Left ventricle myocardium inferior (tissue), 1 donor: ENCODE measurements around the gene EPHB1. TPM values are rescaled to one million over a fixed set of nuclear protein-coding genes. Genes with fewer than 3 reads are reported as not detected.

Experiments used
- DNase-seq: peaks from one replicate; pipeline ENCODE4 v3.0.0-alpha.2; 2020
- H3K27ac ChIP-seq: fragments of 200-600 bp; replicated peaks from 2 replicates; pipeline ENCODE4 v1.8.0; 2021
- H3K27me3 ChIP-seq: fragments of 200-600 bp; 2 replicates; pipeline ENCODE4 v1.8.0; 2021; ENCODE audit warnings: low read depth
- H3K36me3 ChIP-seq: fragments of 200-600 bp; 2 replicates; pipeline ENCODE4 v1.8.0; 2021
- H3K4me1 ChIP-seq: fragments of 200-600 bp; 2 replicates; pipeline ENCODE4 v1.8.0; 2021
- H3K4me3 ChIP-seq: fragments of 200-600 bp; 2 replicates; pipeline ENCODE4 v1.8.0; 2021; ENCODE audit warnings: mild to moderate bottlenecking, moderate library complexity
- H3K9me3 ChIP-seq: fragments of 200-600 bp; replicated peaks from 2 replicates; pipeline ENCODE4 v1.8.0; 2021
- intact Hi-C: fragments of 100-400 bp; cut with micrococcal nuclease; formaldehyde crosslinking; loops from one replicate; pipeline ENCODE4 v1.11.0; 2022
- total RNA-seq: library from RNA; stranded (reverse); fragmentation: NEBNext Ultra II Directional; extraction: Animal tissue kit (Norgen Biotek cat#: 25700); gene quantifications from one replicate; pipeline ENCODE4 v1.2.1, GENCODE V29; 2021
- TF ChIP-seq, protein P1 (sequence below): fragments of 200-600 bp; IDR thresholded peaks from 2 replicates; pipeline ENCODE4 v1.8.0; 2021; ENCODE audit warnings: antibody characterized with exemption, mild to moderate bottlenecking, borderline replicate concordance
- donor health status: DM: no; HTN: yes; CAD: no; lungs with severe emphysema.

The EPHB1 gene
- total RNA-seq, 1 donor from 2014 or later: 1.3 TPM

DNA sequence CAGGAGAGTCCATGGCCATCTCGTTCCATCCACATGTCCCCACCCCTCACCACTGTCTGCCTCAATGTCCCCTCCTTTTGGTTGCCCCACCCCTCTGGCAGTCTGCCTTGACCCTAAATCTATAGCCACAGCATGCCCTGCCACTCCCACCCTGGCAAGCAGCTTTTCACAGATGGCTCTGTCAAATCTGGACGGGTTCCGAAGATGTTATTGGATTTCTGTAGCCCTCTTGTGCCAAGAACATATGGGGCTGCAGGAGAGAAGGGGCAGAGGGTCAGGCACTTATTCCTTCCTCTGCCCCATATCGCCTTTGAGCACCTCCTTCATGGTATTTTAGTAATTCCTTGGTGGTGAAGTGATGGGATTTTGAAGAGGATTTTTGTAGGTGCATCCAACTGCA, 57.1 kb downstream of the EPHB1 start:
- no peak for DNase-seq

DNA sequence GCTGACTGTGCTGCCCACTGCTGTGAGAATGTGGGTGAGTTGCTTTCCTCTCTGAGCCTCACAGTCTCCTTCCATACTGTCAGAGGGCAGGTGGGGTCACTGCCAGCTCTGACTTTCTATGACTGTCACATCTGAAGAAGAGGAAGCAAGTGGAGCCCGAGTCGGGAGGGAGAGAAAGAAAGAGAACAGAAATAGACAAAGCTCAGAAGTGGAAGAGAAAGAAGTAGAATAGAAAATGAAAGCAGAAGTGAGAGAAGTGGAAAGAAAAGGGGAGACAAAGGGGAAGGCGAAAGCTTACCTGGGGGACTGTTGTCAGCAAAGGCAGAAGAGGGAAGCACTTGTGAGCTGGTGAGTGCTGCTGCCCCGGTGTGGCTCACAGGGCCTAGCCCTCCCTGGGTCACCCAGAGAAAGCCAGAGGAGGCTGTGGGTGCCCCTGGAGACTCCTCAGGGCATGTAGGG, 57.9 kb downstream of the EPHB1 start:
- Histone ChIP-seq H3K36me3 (no peaks in the 10 kb centered on the region), H3K27ac (no peak overlapping the region), H3K27me3 (no peaks in the 10 kb centered on the region), H3K4me1 (peaks cover 9% of the 10 kb centered on the region), H3K9me3 (no peaks in the 10 kb centered on the region), H3K4me3 (no peak overlapping the region)
- intact Hi-C loops: no loop called here
- DNase-seq: no peak
- TF ChIP-seq, protein P1, sequence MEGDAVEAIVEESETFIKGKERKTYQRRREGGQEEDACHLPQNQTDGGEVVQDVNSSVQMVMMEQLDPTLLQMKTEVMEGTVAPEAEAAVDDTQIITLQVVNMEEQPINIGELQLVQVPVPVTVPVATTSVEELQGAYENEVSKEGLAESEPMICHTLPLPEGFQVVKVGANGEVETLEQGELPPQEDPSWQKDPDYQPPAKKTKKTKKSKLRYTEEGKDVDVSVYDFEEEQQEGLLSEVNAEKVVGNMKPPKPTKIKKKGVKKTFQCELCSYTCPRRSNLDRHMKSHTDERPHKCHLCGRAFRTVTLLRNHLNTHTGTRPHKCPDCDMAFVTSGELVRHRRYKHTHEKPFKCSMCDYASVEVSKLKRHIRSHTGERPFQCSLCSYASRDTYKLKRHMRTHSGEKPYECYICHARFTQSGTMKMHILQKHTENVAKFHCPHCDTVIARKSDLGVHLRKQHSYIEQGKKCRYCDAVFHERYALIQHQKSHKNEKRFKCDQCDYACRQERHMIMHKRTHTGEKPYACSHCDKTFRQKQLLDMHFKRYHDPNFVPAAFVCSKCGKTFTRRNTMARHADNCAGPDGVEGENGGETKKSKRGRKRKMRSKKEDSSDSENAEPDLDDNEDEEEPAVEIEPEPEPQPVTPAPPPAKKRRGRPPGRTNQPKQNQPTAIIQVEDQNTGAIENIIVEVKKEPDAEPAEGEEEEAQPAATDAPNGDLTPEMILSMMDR: no peak

More for the DNA sequence above, 57.1 kb downstream of the EPHB1 start:
- intact Hi-C loops: no loop called here
- TF ChIP-seq, protein P1: no peak
- Histone ChIP-seq H3K4me1 (peaks cover 13% of the 10 kb centered on the region), H3K27me3 (no peaks in the 10 kb centered on the region), H3K9me3 (no peaks in the 10 kb centered on the region), H3K27ac (no peak overlapping the region), H3K36me3 (no peaks in the 10 kb centered on the region), H3K4me3 (no peak overlapping the region)

DNA sequence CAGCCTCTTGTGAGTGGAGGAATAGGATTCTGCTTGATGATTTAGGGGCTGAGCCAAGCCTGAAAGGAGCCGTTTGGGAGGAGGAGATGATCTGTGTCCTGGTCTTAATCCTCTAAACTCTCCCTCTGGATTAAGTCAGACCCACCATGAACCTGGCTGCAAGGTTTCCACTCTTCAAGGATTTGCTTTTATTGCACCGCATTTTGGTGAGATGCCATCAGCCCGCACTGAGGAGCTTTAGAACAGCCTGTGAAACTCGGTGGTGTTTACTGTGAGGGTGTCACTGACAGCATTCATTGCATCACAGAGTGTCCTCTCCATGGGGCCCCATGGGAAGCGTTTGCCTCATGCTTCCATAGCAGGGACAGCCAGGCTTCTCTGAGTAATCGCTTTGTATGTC, 59.2 kb downstream of the EPHB1 start:
- Histone ChIP-seq H3K27me3 (peaks cover 2% of the 10 kb centered on the region), H3K27ac (no peak overlapping the region), H3K4me1 (peaks cover 13% of the 10 kb centered on the region), H3K4me3 (no peak overlapping the region), H3K36me3 (no peaks in the 10 kb centered on the region), H3K9me3 (no peaks in the 10 kb centered on the region)
- DNase-seq: no peak
- intact Hi-C loops: no loop called here
- TF ChIP-seq, protein P1: no peak

DNA sequence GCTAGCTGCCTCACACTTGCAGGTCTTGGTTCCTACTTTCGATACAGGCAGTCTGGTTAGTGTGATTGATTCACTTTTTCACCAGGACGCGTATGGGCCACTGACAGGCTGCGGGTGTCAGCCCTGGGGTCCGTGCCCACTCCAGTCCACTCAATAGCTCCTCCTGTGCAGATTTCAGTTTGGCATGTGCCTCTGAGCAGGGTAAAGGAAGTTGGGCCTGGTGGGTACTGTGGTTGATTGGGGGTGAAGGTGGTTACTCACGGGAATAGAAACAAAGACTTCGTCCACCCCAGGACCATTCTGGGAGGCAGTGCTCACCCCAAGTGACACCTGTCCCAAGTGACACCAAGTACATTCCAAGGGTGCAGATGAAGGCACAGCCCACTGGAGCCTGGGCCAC, 62.3 kb downstream of the EPHB1 start:
- TF ChIP-seq, protein P1: no peak
- H3K9me3 ChIP-seq: no peaks in the 10 kb centered on the region
- peaks cover 4% of the 10 kb centered on the region for H3K4me1 ChIP-seq
- no peak overlapping the region for H3K4me3 ChIP-seq
- H3K27me3 ChIP-seq: peaks cover 7% of the 10 kb centered on the region
- H3K27ac ChIP-seq: no peak overlapping the region
- intact Hi-C loops: no loop called here
- DNase-seq: no peak
- no peaks in the 10 kb centered on the region for H3K36me3 ChIP-seq

DNA sequence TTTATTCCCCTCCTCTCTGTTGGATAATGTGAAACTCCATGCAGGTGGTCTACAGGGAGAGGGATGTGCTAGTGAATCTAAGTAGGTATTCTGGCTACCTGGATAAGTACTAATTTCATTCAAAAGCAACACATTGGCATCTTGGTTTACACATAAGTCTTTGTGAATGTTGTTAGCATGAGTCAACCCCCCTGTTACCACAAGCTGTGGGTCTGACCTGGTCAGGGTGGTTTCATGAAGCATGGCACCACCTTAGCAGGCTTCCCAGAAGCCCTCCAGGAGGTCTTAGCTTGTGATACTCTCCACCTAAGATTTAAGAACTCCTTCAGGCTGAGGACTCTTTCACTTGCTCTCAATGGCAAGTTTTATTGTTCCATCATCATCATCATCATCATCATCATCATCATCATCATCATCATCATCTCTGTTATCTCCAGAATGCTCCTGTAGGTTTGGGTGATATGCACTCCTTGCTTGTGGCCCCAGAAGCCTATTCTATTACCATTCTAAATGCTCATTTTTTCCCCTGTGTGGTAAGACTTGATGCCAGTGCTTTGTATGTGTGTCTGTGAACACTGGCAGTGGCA, 62.8 kb downstream of the EPHB1 start:
- intact Hi-C loops: no loop called here
- TF ChIP-seq, protein P1: no peak
- H3K27me3 ChIP-seq: peaks cover 7% of the 10 kb centered on the region

More for the DNA sequence above, 62.8 kb downstream of the EPHB1 start:
- no peak overlapping the region for H3K27ac ChIP-seq
- no peaks in the 10 kb centered on the region for H3K36me3 ChIP-seq
- no peaks in the 10 kb centered on the region for H3K9me3 ChIP-seq
- DNase-seq: no peak
- H3K4me1 ChIP-seq: peaks cover 4% of the 10 kb centered on the region
- no peak overlapping the region for H3K4me3 ChIP-seq
